Measurements from ENCODE around the gene LDHB.

GRCh38 chr12:21655591-21655990, 2.1 kb downstream of the LDHB start:
- TF ChIP-seq CTCF (IDR thresholded peaks at IDR 0.05; ENCODE audit: borderline replicate concordance, extremely low read depth, low read length, poor library complexity, severe bottlenecking) (no peak), EZH2 (IDR thresholded peaks at IDR 0.05; ENCODE audit: borderline replicate concordance, low read depth, low read length, severe bottlenecking) (no peak)

All from DND-41 (cell line).